ENCODE results near the gene FXYD1. TPM values are rescaled to one million over a fixed set of nuclear protein-coding genes. Genes with fewer than 3 reads are reported as not detected.

Gene FXYD1
- total and polyA plus RNA-seq, 2 experiments from 2014 or later, result 1.5 to 26.8 TPM

GRCh38 chr19:35164418-35164817 is 25.8 kb downstream of the FXYD1 start:
- H3K9me2 ChIP-seq (ENCODE audit: insufficient read depth), result no peaks in the 10 kb centered on the region
- no peaks in the 10 kb centered on the region for H3K27me3 ChIP-seq (ENCODE audit: insufficient read depth)
- peaks cover 51% of the 10 kb centered on the region for H3K36me3 ChIP-seq (ENCODE audit: insufficient read depth)
- H3K4me1 Mint-ChIP-seq, result no peaks in the 10 kb centered on the region
- H3K27ac Mint-ChIP-seq, result no peak overlapping the region
- no peak overlapping the region for H3K4me2 ChIP-seq
- peaks cover 2% of the 10 kb centered on the region; the same call in 1 of the 2 replicates for H4K20me1 ChIP-seq (replicated peaks; ENCODE audit: insufficient read depth)
- no peaks in the 10 kb centered on the region for H3K79me2 ChIP-seq (replicated peaks; ENCODE audit: insufficient read depth)
- H3F3A ChIP-seq (replicated peaks; ENCODE audit: low read depth), result no peaks in the 10 kb centered on the region
- no peak overlapping the region for H3K4me3 ChIP-seq
- DNase-seq (ENCODE audit: low spot score) (no peak), ATAC-seq (no peak)
- H3K27me3 Mint-ChIP-seq (ENCODE audit: insufficient read depth, low read depth, poor library complexity), result peaks cover 3% of the 10 kb centered on the region
- no peak overlapping the region for H3K4me3 Mint-ChIP-seq
- no peaks in the 10 kb centered on the region for H3K4me1 ChIP-seq (ENCODE audit: insufficient read depth)
- H3K36me3 Mint-ChIP-seq (ENCODE audit: low read depth), result peaks cover 91% of the 10 kb centered on the region
- peaks cover 16% of the 10 kb centered on the region for H3K9me3 Mint-ChIP-seq
- TF ChIP-seq NANOG (IDR thresholded peaks at IDR 0.05; ENCODE audit: borderline replicate concordance) (no peak), JUNB (IDR thresholded peaks at IDR 0.05; ENCODE audit: unreplicated experiment) (no peak)
- no peak overlapping the region for H2AFZ ChIP-seq
- H3K27ac ChIP-seq (ENCODE audit: low read depth), result no peak overlapping the region

- Histone ChIP-seq H3K4me1 (ENCODE audit: insufficient read depth) (no peaks in the 10 kb centered on the region), H3K4me3 (no peak overlapping the region), H3K9me2 (ENCODE audit: insufficient read depth) (no peaks in the 10 kb centered on the region), H2AFZ (no peak overlapping the region), H3K4me2 (no peak overlapping the region), H4K20me1 (replicated peaks; ENCODE audit: insufficient read depth) (peaks cover 2% of the 10 kb centered on the region; the same call in 1 of the 2 replicates), H3K27me3 (ENCODE audit: insufficient read depth) (no peaks in the 10 kb centered on the region), H3K27ac (ENCODE audit: low read depth) (no peak overlapping the region), H3K36me3 (ENCODE audit: insufficient read depth) (peaks cover 42% of the 10 kb centered on the region), H3K79me2 (replicated peaks; ENCODE audit: insufficient read depth) (no peaks in the 10 kb centered on the region), H3F3A (replicated peaks; ENCODE audit: low read depth) (no peaks in the 10 kb centered on the region)
- peaks cover 91% of the 10 kb centered on the region for H3K36me3 Mint-ChIP-seq (ENCODE audit: low read depth)
- DNase-seq (ENCODE audit: low spot score) (no peak), ATAC-seq (no peak)
- peaks cover 16% of the 10 kb centered on the region for H3K9me3 Mint-ChIP-seq
- peaks cover 5% of the 10 kb centered on the region for H3K27me3 Mint-ChIP-seq (ENCODE audit: insufficient read depth, low read depth, poor library complexity)
- no peaks in the 10 kb centered on the region for H3K4me1 Mint-ChIP-seq
- H3K4me3 Mint-ChIP-seq, result no peak overlapping the region
- no peak overlapping the region for H3K27ac Mint-ChIP-seq
- TF ChIP-seq EZH2phosphoT487 (IDR thresholded peaks at IDR 0.05; ENCODE audit: unreplicated experiment) (no peak), JUNB (IDR thresholded peaks at IDR 0.05; ENCODE audit: unreplicated experiment) (no peak), EZH2 (IDR thresholded peaks at IDR 0.05; ENCODE audit: low read depth, unreplicated experiment) (no peak), NANOG (IDR thresholded peaks at IDR 0.05; ENCODE audit: borderline replicate concordance) (no peak), CREB1 (CRISPR knock-in tag; IDR thresholded peaks at IDR 0.05; ENCODE audit: low read depth) (no peak), ZNF462 (CRISPR knock-in tag; IDR thresholded peaks at IDR 0.05) (no peak), REST (IDR thresholded peaks at IDR 0.05; ENCODE audit: unreplicated experiment) (no peak), POLR2AphosphoS5 (IDR thresholded peaks at IDR 0.05; ENCODE audit: low read depth) (no peak), STAT1 (IDR thresholded peaks at IDR 0.05; ENCODE audit: unreplicated experiment) (no peak), ZNF331 (CRISPR knock-in tag; IDR thresholded peaks at IDR 0.05; ENCODE audit: low read depth) (no peak)
Measured at GRCh38 chr19:35165200-35166058, 26.8 kb downstream of the FXYD1 start.
